Trophoblast cell (in vitro differentiated cells and primary cell): ENCODE data around the gene ZNF165.

Experiments
- DNase-seq, 2 donors: peaks; one replicate each; pipeline ENCODE4 v3.0.0-alpha.2; 2016
- H2AFZ ChIP-seq: 2 replicates; pipeline ENCODE4 v1.6.1; 2013; ENCODE audit warnings: low read length, moderate library complexity, mild to moderate bottlenecking; ENCODE audit not compliant: insufficient read depth, poor library complexity
- H2AK5ac ChIP-seq: 2 replicates; pipeline ENCODE4 v1.6.1; 2013; ENCODE audit warnings: mild to moderate bottlenecking, low read length
- H2BK120ac ChIP-seq: 2 replicates; pipeline ENCODE4 v1.6.1; 2013; ENCODE audit warnings: low read length, mild to moderate bottlenecking, moderate library complexity; ENCODE audit not compliant: insufficient read depth, poor library complexity
- H2BK12ac ChIP-seq: 2 replicates; pipeline ENCODE4 v1.6.1; 2013; ENCODE audit warnings: mild to moderate bottlenecking, low read length, moderate library complexity
- H2BK5ac ChIP-seq: 2 replicates; pipeline ENCODE4 v1.6.1; 2013; ENCODE audit warnings: low read length, low read depth, moderate library complexity, mild to moderate bottlenecking; ENCODE audit not compliant: poor library complexity
- H3K14ac ChIP-seq: 2 replicates; pipeline ENCODE4 v1.6.1; 2013; ENCODE audit warnings: mild to moderate bottlenecking, low read length
- H3K18ac ChIP-seq: 2 replicates; pipeline ENCODE4 v1.6.1; 2013; ENCODE audit warnings: mild to moderate bottlenecking, low read length
- H3K23ac ChIP-seq: 2 replicates; pipeline ENCODE4 v1.6.1; 2013; ENCODE audit warnings: low read length
- H3K27ac ChIP-seq: 2 replicates; pipeline ENCODE4 v1.5.1; 2013; ENCODE audit warnings: low read depth, mild to moderate bottlenecking, inconsistent platforms, low read length, moderate library complexity
- H3K27me3 ChIP-seq: 2 replicates; pipeline ENCODE4 v1.6.1; 2013; ENCODE audit warnings: inconsistent platforms, mild to moderate bottlenecking, low read length, moderate library complexity; ENCODE audit not compliant: insufficient read depth
- H3K36me3 ChIP-seq, 2 experiments: 1 replicate in 1 of 2; 2 replicates in 1 of 2; pipeline ENCODE4 v1.6.1; 2013; ENCODE audit warnings: low read length in 2 of 2, mild to moderate bottlenecking in 2 of 2, moderate library complexity in 1 of 2; ENCODE audit not compliant: insufficient read depth in 2 of 2, control insufficient read depth in 1 of 2
- H3K4ac ChIP-seq: 2 replicates; pipeline ENCODE4 v1.6.1; 2013; ENCODE audit warnings: low read depth, mild to moderate bottlenecking, low read length, moderate library complexity
- H3K4me1 ChIP-seq, 2 experiments: 1 replicate in 1 of 2; 2 replicates in 1 of 2; pipeline ENCODE4 v1.6.1; 2013; ENCODE audit warnings: low read length in 2 of 2, mild to moderate bottlenecking in 2 of 2, moderate library complexity in 1 of 2; ENCODE audit not compliant: insufficient read depth in 2 of 2, control insufficient read depth in 1 of 2
- H3K4me2 ChIP-seq: 2 replicates; pipeline ENCODE4 v1.6.1; 2013; ENCODE audit warnings: inconsistent platforms, mild to moderate bottlenecking, low read length, moderate library complexity
- H3K4me3 ChIP-seq: 2 replicates; pipeline ENCODE4 v1.5.1; 2013; ENCODE audit warnings: mild to moderate bottlenecking, low read depth, low read length, inconsistent platforms
- H3K79me1 ChIP-seq: one replicate; pipeline ENCODE4 v1.6.1; 2013; ENCODE audit warnings: low read length
- H3K79me2 ChIP-seq: 2 replicates; pipeline ENCODE4 v1.6.1; 2013; ENCODE audit warnings: low read length, mild to moderate bottlenecking; ENCODE audit not compliant: control insufficient read depth, insufficient read depth, poor library complexity
- H3K9ac ChIP-seq: 2 replicates; pipeline ENCODE4 v1.6.1; 2013; ENCODE audit warnings: mild to moderate bottlenecking, low read length
- H3K9me3 ChIP-seq: 2 replicates; pipeline ENCODE4 v1.6.1; 2013; ENCODE audit warnings: low read depth, mild to moderate bottlenecking, control low read depth, inconsistent platforms, low read length; ENCODE audit not compliant: insufficient read depth
- H4K12ac ChIP-seq: 2 replicates; pipeline ENCODE4 v1.6.1; 2013; ENCODE audit warnings: low read depth, mild to moderate bottlenecking, low read length, moderate library complexity
- H4K8ac ChIP-seq: 2 replicates; pipeline ENCODE4 v1.6.1; 2013; ENCODE audit warnings: low read depth, mild to moderate bottlenecking, low read length, moderate library complexity
- H4K91ac ChIP-seq: one replicate; pipeline ENCODE4 v1.6.1; 2013; ENCODE audit warnings: low read depth, mild to moderate bottlenecking, low read length, moderate library complexity
- WGBS: extraction: QIAGEN DNeasy Blood & Tissue Kit; methylation state at CpG from one replicate; pipeline ENCODE4 v1.1.7; 2013; ENCODE audit warnings: missing lambda C conversion rate; ENCODE audit not compliant: insufficient read length, insufficient coverage; ENCODE audit errors: extremely low coverage; 5-methylcytosine and 5-hydroxymethylcytosine counted together

The ZNF165 gene

DNA sequence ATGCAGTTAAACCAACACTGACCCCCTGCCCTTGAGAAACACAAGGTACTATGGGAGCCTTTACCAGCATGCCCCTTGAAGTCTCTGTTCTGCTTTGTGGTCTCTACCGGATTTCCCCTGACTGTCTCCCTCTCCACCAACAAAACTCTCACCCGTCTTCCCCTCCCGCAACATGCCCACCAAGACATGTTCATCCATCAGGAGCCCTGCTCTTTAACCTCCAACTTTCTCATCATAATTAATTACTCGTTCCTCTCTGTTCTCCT is 1.1 kb downstream of the ZNF165 start:
- no peak for DNase-seq
- Histone ChIP-seq H3K9me3 (no peaks in the 10 kb centered on the region), H3K79me2 (peaks cover 2% of the 10 kb centered on the region), H2BK5ac (no peak overlapping the region), H4K12ac (peak overlapping the region; percentile 24), H3K14ac (no peak overlapping the region), H4K91ac (peak overlapping the region; percentile 33), H3K23ac (no peak overlapping the region), H2AFZ (peak overlapping the region; percentile 55), H3K4ac (peak overlapping the region; percentile 49), H2BK120ac (no peak overlapping the region), H2BK12ac (no peak overlapping the region), H3K27me3 (no peaks in the 10 kb centered on the region), H3K79me1 (peaks cover 2% of the 10 kb centered on the region), H3K27ac (no peak overlapping the region), H2AK5ac (no peak overlapping the region), H3K4me1 (peaks cover 2% of the 10 kb centered on the region in 2 experiments), H4K8ac (peak overlapping the region; percentile 83), H3K9ac (peak overlapping the region; percentile 36), H3K4me3 (peak overlapping the region; percentile 83), H3K18ac (no peak overlapping the region), H3K36me3 (peaks cover 8 to 10% of the 10 kb centered on the region in 2 experiments), H3K4me2 (peak overlapping the region; percentile 67)
- WGBS = 100% methylated on average over 1 of the region's 4 CpGs

DNA sequence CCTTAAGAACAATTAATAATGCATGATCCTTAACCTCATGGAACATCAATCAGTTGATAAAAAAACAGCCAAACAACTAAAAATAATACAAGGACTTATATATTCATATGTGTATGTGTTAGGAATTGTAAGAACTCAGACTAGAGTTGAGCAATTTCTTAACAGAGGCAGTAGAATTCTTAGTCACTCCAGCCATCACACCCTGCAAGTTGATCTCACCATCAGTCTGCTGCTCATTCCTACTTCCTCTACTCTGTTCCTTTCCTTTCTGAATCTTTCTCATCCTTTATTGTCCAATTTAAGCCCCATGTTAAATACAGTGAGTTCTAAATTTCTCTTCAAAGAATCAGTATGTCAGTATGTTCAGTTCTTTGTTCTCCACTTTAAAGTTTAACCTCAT is 2.6 kb downstream of the ZNF165 start:
- DNase-seq = peak; percentile 46 to 75
- Histone ChIP-seq H2BK5ac (no peak overlapping the region), H3K4me2 (no peak overlapping the region), H3K9me3 (no peaks in the 10 kb centered on the region), H3K18ac (no peak overlapping the region), H3K27me3 (no peaks in the 10 kb centered on the region), H3K4me1 (peaks cover 2% of the 10 kb centered on the region in 2 experiments), H3K79me1 (peaks cover 2% of the 10 kb centered on the region), H4K12ac (no peak overlapping the region), H3K36me3 (peaks cover 14% of the 10 kb centered on the region in 2 experiments), H3K9ac (no peak overlapping the region), H3K14ac (no peak overlapping the region), H2AFZ (no peak overlapping the region), H3K4ac (no peak overlapping the region), H3K27ac (no peak overlapping the region), H4K91ac (no peak overlapping the region), H3K23ac (no peak overlapping the region), H2BK12ac (no peak overlapping the region), H3K79me2 (peaks cover 2% of the 10 kb centered on the region), H2AK5ac (no peak overlapping the region), H2BK120ac (no peak overlapping the region), H4K8ac (no peak overlapping the region), H3K4me3 (no peak overlapping the region)

DNA sequence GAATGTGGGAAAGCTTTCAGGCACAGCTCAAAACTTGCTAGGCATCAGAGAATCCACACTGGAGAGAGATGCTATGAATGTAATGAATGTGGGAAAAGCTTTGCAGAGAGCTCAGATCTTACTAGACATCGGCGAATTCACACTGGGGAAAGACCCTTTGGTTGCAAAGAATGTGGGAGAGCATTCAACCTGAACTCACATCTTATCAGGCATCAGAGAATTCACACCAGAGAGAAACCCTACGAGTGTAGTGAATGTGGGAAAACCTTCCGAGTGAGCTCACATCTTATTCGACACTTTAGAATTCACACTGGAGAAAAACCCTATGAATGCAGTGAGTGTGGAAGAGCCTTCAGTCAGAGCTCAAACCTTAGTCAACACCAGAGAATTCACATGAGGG is 8.7 kb downstream of the ZNF165 start:
- Histone ChIP-seq H3K4me3 (no peak overlapping the region), H2AK5ac (no peak overlapping the region), H3K79me2 (no peaks in the 10 kb centered on the region), H4K91ac (no peak overlapping the region), H4K12ac (no peak overlapping the region), H3K36me3 (peaks cover 20 to 27% of the 10 kb centered on the region in 2 experiments), H3K4me2 (no peak overlapping the region), H2BK12ac (no peak overlapping the region), H3K9me3 (peaks cover 6% of the 10 kb centered on the region), H3K9ac (no peak overlapping the region), H3K79me1 (no peaks in the 10 kb centered on the region), H3K14ac (no peak overlapping the region), H3K23ac (no peak overlapping the region), H3K18ac (no peak overlapping the region), H3K27ac (no peak overlapping the region), H2AFZ (no peak overlapping the region), H4K8ac (no peak overlapping the region), H3K4me1 (no peaks in the 10 kb centered on the region), H2BK5ac (no peak overlapping the region), H3K27me3 (no peaks in the 10 kb centered on the region), H2BK120ac (no peak overlapping the region), H3K4ac (no peak overlapping the region)
- WGBS = no CpG with 5 or more reads among the region's 5 CpGs
- no peak for DNase-seq

DNA sequence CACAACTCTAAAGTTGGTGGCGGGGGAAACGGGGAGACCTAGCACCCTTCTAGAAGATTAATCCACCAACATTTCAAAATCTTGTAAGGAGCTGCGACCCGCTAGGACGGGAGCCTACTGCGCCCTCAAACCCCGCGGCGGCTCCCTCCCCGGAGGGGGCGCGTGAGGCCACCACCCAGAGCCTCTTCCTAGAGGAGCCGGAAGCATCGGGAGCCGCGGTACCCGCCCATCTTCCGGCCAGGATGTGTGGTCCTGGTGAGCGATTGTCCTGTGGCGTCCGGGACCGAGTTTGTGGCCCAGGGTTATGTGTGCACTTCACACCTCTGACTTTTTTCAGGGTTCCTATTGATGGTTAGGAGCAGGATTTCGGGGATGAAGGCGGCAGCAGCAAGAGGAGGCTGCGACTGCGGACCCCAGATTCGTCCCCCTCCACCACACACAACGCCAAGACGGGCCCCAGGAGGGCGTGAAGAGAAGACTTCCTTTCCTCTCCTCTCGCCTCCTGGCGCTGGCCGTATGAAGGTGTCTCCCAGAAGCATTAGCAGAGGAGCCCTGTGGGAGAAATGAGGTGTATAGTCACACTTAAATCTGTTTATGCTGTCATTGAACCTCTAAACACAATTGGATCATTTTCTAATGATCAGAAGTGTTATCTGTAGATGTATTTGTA is 10.7 kb downstream of the ZNF165 start:
- Histone ChIP-seq H3K18ac (no peak overlapping the region), H3K9ac (no peak overlapping the region), H3K14ac (no peak overlapping the region), H3K79me1 (no peaks in the 10 kb centered on the region), H3K9me3 (peaks cover 6% of the 10 kb centered on the region), H3K23ac (no peak overlapping the region), H4K8ac (no peak overlapping the region), H3K4me2 (no peak overlapping the region), H3K4me3 (no peak overlapping the region), H3K27me3 (no peaks in the 10 kb centered on the region), H2AK5ac (no peak overlapping the region), H2BK12ac (no peak overlapping the region), H2BK120ac (no peak overlapping the region), H3K79me2 (no peaks in the 10 kb centered on the region), H2AFZ (no peak overlapping the region), H3K4me1 (no peaks in the 10 kb centered on the region), H3K36me3 (peaks cover 16 to 21% of the 10 kb centered on the region in 2 experiments), H2BK5ac (no peak overlapping the region), H4K91ac (no peak overlapping the region), H4K12ac (no peak overlapping the region), H3K27ac (no peak overlapping the region), H3K4ac (no peak overlapping the region)
- DNase-seq = no peak
- WGBS = no CpG with 5 or more reads among the region's 33 CpGs
